ENCODE measurements around the gene PLPP1. TPM values are rescaled to one million over a fixed set of nuclear protein-coding genes. Genes with fewer than 3 reads are reported as not detected.

The PLPP1 gene
- total RNA-seq, 3 donors from 2014 or later: 88.8 to 132 (median 122) TPM

- intact Hi-C loops (cut with DNase I, micrococcal nuclease): no loop called here
- H3K9me3 ChIP-seq: no peaks in the 10 kb centered on the region
- no peak for DNase-seq
- H3K4me3 ChIP-seq: no peak overlapping the region
- no peak for ATAC-seq
- TF ChIP-seq CTCF (IDR thresholded peaks at IDR 0.05): no peak
- H3K4me1 ChIP-seq (ENCODE audit: low read depth): peaks cover 16% of the 10 kb centered on the region
- H3K36me3 ChIP-seq (ENCODE audit: low read depth): no peaks in the 10 kb centered on the region
Observed at GRCh38 chr5:55463613-55464012, 71.2 kb downstream of the PLPP1 start.

- no peak for ATAC-seq
- Histone ChIP-seq H3K36me3 (ENCODE audit: low read depth) (no peaks in the 10 kb centered on the region), H3K4me1 (ENCODE audit: low read depth) (peaks cover 3% of the 10 kb centered on the region), H3K9me3 (no peaks in the 10 kb centered on the region), H3K4me3 (no peak overlapping the region)
- DNase-seq: no peak
- intact Hi-C loops (cut with DNase I, micrococcal nuclease): no loop called here
- TF ChIP-seq CTCF (IDR thresholded peaks at IDR 0.05): no peak
Observed at GRCh38 chr5:55459572-55459971, 75.2 kb downstream of the PLPP1 start.

- peaks cover 5% of the 10 kb centered on the region for H3K4me1 ChIP-seq (ENCODE audit: low read depth)
- no peaks in the 10 kb centered on the region for H3K36me3 ChIP-seq (ENCODE audit: low read depth)
- intact Hi-C loops (cut with DNase I, micrococcal nuclease): no loop called here
- no peak overlapping the region for H3K4me3 ChIP-seq
- ATAC-seq (no peak), DNase-seq (no peak)
- no peaks in the 10 kb centered on the region for H3K9me3 ChIP-seq
- TF ChIP-seq CTCF (IDR thresholded peaks at IDR 0.05): no peak
Observed at GRCh38 chr5:55456216-55456895, 78.4 kb downstream of the PLPP1 start.

- no peak for ATAC-seq
- no peak for TF ChIP-seq CTCF (IDR thresholded peaks at IDR 0.05)
- no peaks in the 10 kb centered on the region for H3K36me3 ChIP-seq (ENCODE audit: low read depth)
- no peak overlapping the region for H3K4me3 ChIP-seq
- H3K9me3 ChIP-seq: no peaks in the 10 kb centered on the region
- no peak for DNase-seq
- peaks cover 5% of the 10 kb centered on the region for H3K4me1 ChIP-seq (ENCODE audit: low read depth)
- intact Hi-C loops (cut with DNase I, micrococcal nuclease): no loop called here
Observed at GRCh38 chr5:55454282-55454681, 80.5 kb downstream of the PLPP1 start.

GRCh38 chr5:55453211-55453610 is 81.6 kb downstream of the PLPP1 start:
- ATAC-seq (no peak), DNase-seq (no peak)
- H3K36me3 ChIP-seq (ENCODE audit: low read depth): no peaks in the 10 kb centered on the region
- TF ChIP-seq CTCF (IDR thresholded peaks at IDR 0.05): no peak
- H3K9me3 ChIP-seq: no peaks in the 10 kb centered on the region
- no peak overlapping the region for H3K4me3 ChIP-seq
- H3K4me1 ChIP-seq (ENCODE audit: low read depth): peaks cover 5% of the 10 kb centered on the region
- intact Hi-C loops (cut with DNase I, micrococcal nuclease): no loop called here

- TF ChIP-seq CTCF (IDR thresholded peaks at IDR 0.05): no peak
- ATAC-seq: no peak
- intact Hi-C loops (cut with DNase I, micrococcal nuclease): no loop called here
Observed at GRCh38 chr5:55451976-55452375, 82.8 kb downstream of the PLPP1 start.

More at GRCh38 chr5:55451976-55452375, 82.8 kb downstream of the PLPP1 start:
- no peak overlapping the region for H3K4me3 ChIP-seq
- H3K4me1 ChIP-seq (ENCODE audit: low read depth): peaks cover 5% of the 10 kb centered on the region
- no peaks in the 10 kb centered on the region for H3K9me3 ChIP-seq
- no peaks in the 10 kb centered on the region for H3K36me3 ChIP-seq (ENCODE audit: low read depth)
- DNase-seq: no peak

All from mucosa of descending colon (tissue), 3 donors.